DND-41 (cell line): ENCODE results near the gene SUMF1.

ENCODE experiments used
- ATAC-seq: fragments of 200-7000 bp; cut with Tn5 transposase; 3 replicates; pipeline ENCODE4 v1.9.1; 2021; ENCODE audit warnings: low read depth; ENCODE audit not compliant: insufficient read depth
- DNase-seq: peaks from one replicate; pipeline ENCODE4 v3.0.0-alpha.2; 2020
- H2AFZ ChIP-seq: 2 replicates; pipeline ENCODE4 v1.6.0; 2012; ENCODE audit warnings: low read depth, low read length
- H3K27ac ChIP-seq: 2 replicates; pipeline ENCODE4 v1.5.1; 2012; ENCODE audit warnings: low read length, inconsistent platforms
- H3K27me3 ChIP-seq: fragments of 200-600 bp; sonication (generic); 2 replicates; pipeline ENCODE4 v1.6.0; 2012; ENCODE audit warnings: low read length, mild to moderate bottlenecking, inconsistent platforms; ENCODE audit not compliant: insufficient read depth, poor library complexity
- H3K36me3 ChIP-seq: 2 replicates; pipeline ENCODE4 v1.5.1; 2012; ENCODE audit warnings: low read length, inconsistent platforms; ENCODE audit not compliant: insufficient read depth
- H3K4me1 ChIP-seq: 2 replicates; pipeline ENCODE4 v1.5.1; 2012; ENCODE audit warnings: mild to moderate bottlenecking, low read length; ENCODE audit not compliant: insufficient read depth
- H3K4me2 ChIP-seq: 2 replicates; pipeline ENCODE4 v1.6.0; 2012; ENCODE audit warnings: mild to moderate bottlenecking, moderate library complexity, low read length, inconsistent platforms; ENCODE audit not compliant: insufficient read depth
- H3K4me3 ChIP-seq, 2 experiments: fragments of 200-600 bp in 1 of 2; shearing (Covaris generic) in 1 of 2; 2 replicates each; pipeline ENCODE4 v1.5.1; 2012 to 2016; ENCODE audit warnings: inconsistent platforms in 2 of 2, low read length in 2 of 2, mild to moderate bottlenecking in 2 of 2, low read depth in 1 of 2, moderate library complexity in 1 of 2
- H3K79me2 ChIP-seq: 2 replicates; pipeline ENCODE4 v1.6.0; 2012; ENCODE audit warnings: low read length, inconsistent platforms; ENCODE audit not compliant: insufficient read depth
- H3K9ac ChIP-seq: 2 replicates; pipeline ENCODE4 v1.6.0; 2012; ENCODE audit warnings: low read depth, mild to moderate bottlenecking, inconsistent platforms, low read length, moderate library complexity
- H3K9me3 ChIP-seq: 2 replicates; pipeline ENCODE4 v1.5.1; 2012; ENCODE audit warnings: low read length, moderate library complexity, mild to moderate bottlenecking, inconsistent platforms; ENCODE audit not compliant: insufficient read depth, severe bottlenecking
- H4K20me1 ChIP-seq: 2 replicates; pipeline ENCODE4 v1.6.0; 2012; ENCODE audit warnings: low read length; ENCODE audit not compliant: insufficient read depth
- CTCF ChIP-seq: IDR thresholded peaks from 2 replicates; pipeline ENCODE4 v1.5.1; 2012; ENCODE audit warnings: borderline replicate concordance, low read length, moderate library complexity, mild to moderate bottlenecking; ENCODE audit not compliant: poor library complexity, severe bottlenecking; ENCODE audit errors: extremely low read depth
- EZH2 ChIP-seq: IDR thresholded peaks from 3 replicates; pipeline ENCODE4 v1.6.1; 2012; ENCODE audit warnings: borderline replicate concordance, low read depth, mild to moderate bottlenecking, moderate library complexity, low read length, inconsistent platforms; ENCODE audit not compliant: severe bottlenecking

SUMF1 gene

GRCh38 chr3:4447295-4447999, 19.6 kb downstream of the SUMF1 start:
- Histone ChIP-seq H3K4me3 (no peak overlapping the region), H3K4me1 (no peaks in the 10 kb centered on the region), H3K36me3 (peaks cover 9% of the 10 kb centered on the region; the same call in 1 of the 2 replicates), H3K27me3 (no peaks in the 10 kb centered on the region), H2AFZ (no peak overlapping the region), H3K27ac (no peak overlapping the region), H3K4me2 (no peak overlapping the region), H4K20me1 (no peaks in the 10 kb centered on the region), H3K9me3 (no peaks in the 10 kb centered on the region), H3K9ac (no peak overlapping the region), H3K79me2 (no peaks in the 10 kb centered on the region)
- no peak for DNase-seq
- ATAC-seq: no peak
- TF ChIP-seq CTCF: no peak
- no peak for TF ChIP-seq EZH2

- DNase-seq: no peak
- TF ChIP-seq EZH2 (no peak), CTCF (no peak)
- H2AFZ ChIP-seq: no peak overlapping the region
- H3K4me2 ChIP-seq: no peak overlapping the region
- no peaks in the 10 kb centered on the region for H4K20me1 ChIP-seq
- H3K4me1 ChIP-seq: no peaks in the 10 kb centered on the region
- no peaks in the 10 kb centered on the region for H3K36me3 ChIP-seq
- no peak overlapping the region for H3K4me3 ChIP-seq
- no peaks in the 10 kb centered on the region for H3K79me2 ChIP-seq
- H3K9ac ChIP-seq: no peak overlapping the region
- H3K27ac ChIP-seq: no peak overlapping the region
- no peak for ATAC-seq
- no peaks in the 10 kb centered on the region for H3K9me3 ChIP-seq
- no peaks in the 10 kb centered on the region for H3K27me3 ChIP-seq
Observed at GRCh38 chr3:4440951-4441350, 26.1 kb downstream of the SUMF1 start.

- TF ChIP-seq EZH2 (no peak), CTCF (no peak)
- no peak overlapping the region for H3K27ac ChIP-seq
- no peaks in the 10 kb centered on the region for H3K79me2 ChIP-seq
- ATAC-seq (no peak), DNase-seq (no peak)
- H3K9ac ChIP-seq: no peak overlapping the region
- no peak overlapping the region for H2AFZ ChIP-seq
- H3K4me3 ChIP-seq: no peak overlapping the region
- H4K20me1 ChIP-seq: no peaks in the 10 kb centered on the region
- no peaks in the 10 kb centered on the region for H3K9me3 ChIP-seq
- no peaks in the 10 kb centered on the region for H3K27me3 ChIP-seq
- H3K4me1 ChIP-seq: no peaks in the 10 kb centered on the region
- H3K36me3 ChIP-seq: peaks cover 7% of the 10 kb centered on the region; the same call in 1 of the 2 replicates
- no peak overlapping the region for H3K4me2 ChIP-seq
Observed at GRCh38 chr3:4438296-4438695, 28.8 kb downstream of the SUMF1 start.
